K562 (cell line): ENCODE results near the gene ARHGAP30. TPM values are rescaled to one million over a fixed set of nuclear protein-coding genes. Genes with fewer than 3 reads are reported as not detected.

Experiments
- CEBPG ChIP-seq, 3 experiments: fragments of 200-800 bp in 1 of 3; sonication (Bioruptor generic) in 1 of 3; sonication (generic) in 1 of 3; formaldehyde crosslinking in 1 of 3; IDR thresholded peaks in 2 of 3; conservative IDR thresholded peaks in 1 of 3; 2 replicates each; pipeline versions ENCODE4 v1.6.1 to v1.8.0; 2016 to 2022; ENCODE audit warnings: missing compliant biosample characterization in 2 of 3, missing genetic modification characterization in 2 of 3, mild to moderate bottlenecking in 1 of 3, missing genetic modification reagents in 1 of 3
- CTBP1 ChIP-seq: fragments of 450-650 bp; IDR thresholded peaks from 2 replicates; pipeline ENCODE4 v1.6.1; 2016; ENCODE audit warnings: borderline replicate concordance
- DPF2 ChIP-seq: fragments of 450-650 bp; IDR thresholded peaks from 2 replicates; pipeline ENCODE4 v1.6.1; 2016
- FOS ChIP-seq: IDR thresholded peaks from 3 replicates; pipeline ENCODE4 v1.6.1; 2011; ENCODE audit not compliant: insufficient read length; ENCODE audit errors: extremely low read depth
- GTF3C2 ChIP-seq: IDR thresholded peaks from 3 replicates; pipeline ENCODE4 v1.6.1; 2011; ENCODE audit warnings: borderline replicate concordance, mild to moderate bottlenecking, moderate library complexity; ENCODE audit not compliant: insufficient read length; ENCODE audit errors: extremely low read depth
- JUND ChIP-seq, 2 experiments: IDR thresholded peaks; 2 replicates in 1 of 2; 3 replicates in 1 of 2; pipeline ENCODE4 v1.6.1; 2011; ENCODE audit warnings: borderline replicate concordance in 2 of 2, low read depth in 2 of 2, low read length in 2 of 2, improper control_type of control experiment in 1 of 2, missing biosample characterization in 1 of 2, missing genetic modification characterization in 1 of 2, missing genetic modification reagents in 1 of 2
- MTA3 ChIP-seq: fragments of 450-650 bp; formaldehyde crosslinking; IDR thresholded peaks from 2 replicates; pipeline ENCODE4 v1.6.1; 2017; ENCODE audit warnings: mild to moderate bottlenecking, borderline replicate concordance
- NR2C2 ChIP-seq, 2 experiments: fragments of 200-800 bp in 1 of 2; sonication (Bioruptor generic) in 1 of 2; sonication (generic) in 1 of 2; formaldehyde crosslinking in 1 of 2; IDR thresholded peaks; 2 replicates each; pipeline versions ENCODE4 v1.6.1 to v1.8.0; 2016 to 2022; ENCODE audit warnings: mild to moderate bottlenecking in 1 of 2, missing compliant biosample characterization in 1 of 2, missing genetic modification characterization in 1 of 2, missing genetic modification reagents in 1 of 2
- NRF1 ChIP-seq, 2 experiments: fragments of 450-650 bp; IDR thresholded peaks in 1 of 2; conservative IDR thresholded peaks in 1 of 2; 2 replicates each; pipeline ENCODE4 v1.6.1; 2014; ENCODE audit warnings: mild to moderate bottlenecking in 2 of 2
- SMAD3 ChIP-seq: fragments of 450-650 bp; formaldehyde crosslinking; conservative IDR thresholded peaks from 2 replicates; pipeline ENCODE4 v1.4.0; 2020; ENCODE audit warnings: mild to moderate bottlenecking
- SMARCA4 ChIP-seq: fragments of 450-650 bp; IDR thresholded peaks from 2 replicates; pipeline ENCODE4 v1.6.1; 2016
- SMC3 ChIP-seq: conservative IDR thresholded peaks from 2 replicates; pipeline ENCODE4 v1.6.1; 2011; ENCODE audit warnings: low read depth, low read length, improper control_type of control experiment; ENCODE audit not compliant: insufficient read depth
- SNAPC5 ChIP-seq: fragments of 250-450 bp; sonication (Bioruptor Pico); IDR thresholded peaks from 2 replicates; pipeline ENCODE4 v1.8.0; 2021; ENCODE audit warnings: moderate library complexity, mild to moderate bottlenecking, inconsistent platforms
- TOE1 ChIP-seq, 2 experiments: fragments of 450-650 bp in 1 of 2; sonication (generic) in 1 of 2; formaldehyde crosslinking in 1 of 2; IDR thresholded peaks; 2 replicates each; pipeline versions ENCODE4 v1.7.1 to v1.8.0; 2016 to 2022; ENCODE audit warnings: borderline replicate concordance in 2 of 2, mild to moderate bottlenecking in 2 of 2, antibody characterized with exemption in 1 of 2, inconsistent platforms in 1 of 2, low read depth in 1 of 2, missing genetic modification reagents in 1 of 2, moderate library complexity in 1 of 2
- ZNF175 ChIP-seq: fragments of 200-800 bp; sonication (Bioruptor generic); IDR thresholded peaks from 2 replicates; pipeline ENCODE4 v1.6.1; 2016; ENCODE audit warnings: low read depth, mild to moderate bottlenecking, missing genetic modification characterization, missing compliant biosample characterization
- ZNF347 ChIP-seq: fragments of 450-650 bp; formaldehyde crosslinking; IDR thresholded peaks from 2 replicates; pipeline ENCODE4 v1.4.0; 2020; ENCODE audit warnings: low read depth, mild to moderate bottlenecking, moderate library complexity
- ZNF695 ChIP-seq: fragments of 450-650 bp; formaldehyde crosslinking; IDR thresholded peaks from 2 replicates; pipeline ENCODE4 v1.4.0; 2020; ENCODE audit warnings: mild to moderate bottlenecking, moderate library complexity
- polyA plus RNA-seq, 8 experiments: library from polyadenylated mRNA; depleted of rRNA in 4 of 8; stranded (reverse) in 5 of 8; unstranded in 3 of 8; fragments of >200 nt; fragmentation: Nextera tagmentation in 2 of 8; fragmentation: Illumina TruSeq in 1 of 8; extraction: Ambion mirVana in 2 of 8; extraction: Trizol in 1 of 8; gene quantifications; 2 replicates each; pipeline versions ENCODE4 v1.2.1 to v1.2.3, GENCODE V29; 2011 to 2014; ENCODE audit warnings: inconsistent platforms in 1 of 8, missing spikeins in 1 of 8
- total RNA-seq, 7 experiments: library from RNA; depleted of rRNA in 6 of 7; stranded (reverse); fragments of >200 nt in 6 of 7; fragmentation: Illumina TruSeq in 2 of 7; extraction: Trizol in 2 of 7; gene quantifications; 2 replicates each; pipeline versions ENCODE4 v1.2.1 to v1.2.3, GENCODE V29; 2011 to 2021; ENCODE audit warnings: low replicate concordance in 1 of 7
- TF ChIP-seq, protein P1 (sequence below), 2 experiments: fragments of 450-650 bp in 1 of 2; sonication (generic) in 1 of 2; formaldehyde crosslinking in 1 of 2; IDR thresholded peaks in 1 of 2; conservative IDR thresholded peaks in 1 of 2; 2 replicates each; pipeline versions ENCODE4 v1.6.1 to v1.8.1; 2016 to 2023; ENCODE audit warnings: mild to moderate bottlenecking in 2 of 2, moderate library complexity in 2 of 2, inconsistent platforms in 1 of 2, missing genetic modification reagents in 1 of 2
- TF ChIP-seq, protein P2 (sequence below): fragments of 450-650 bp; IDR thresholded peaks from 2 replicates; pipeline ENCODE4 v1.6.1; 2016; ENCODE audit warnings: missing biosample characterization, missing genetic modification characterization

ARHGAP30 gene
- total and polyA plus RNA-seq, 9 of the 15 experiments (the other 6 are each of a cell fraction or from before 2014, with no cell fraction given), result 0.01 to 0.73 (median 0.12) TPM

DNA sequence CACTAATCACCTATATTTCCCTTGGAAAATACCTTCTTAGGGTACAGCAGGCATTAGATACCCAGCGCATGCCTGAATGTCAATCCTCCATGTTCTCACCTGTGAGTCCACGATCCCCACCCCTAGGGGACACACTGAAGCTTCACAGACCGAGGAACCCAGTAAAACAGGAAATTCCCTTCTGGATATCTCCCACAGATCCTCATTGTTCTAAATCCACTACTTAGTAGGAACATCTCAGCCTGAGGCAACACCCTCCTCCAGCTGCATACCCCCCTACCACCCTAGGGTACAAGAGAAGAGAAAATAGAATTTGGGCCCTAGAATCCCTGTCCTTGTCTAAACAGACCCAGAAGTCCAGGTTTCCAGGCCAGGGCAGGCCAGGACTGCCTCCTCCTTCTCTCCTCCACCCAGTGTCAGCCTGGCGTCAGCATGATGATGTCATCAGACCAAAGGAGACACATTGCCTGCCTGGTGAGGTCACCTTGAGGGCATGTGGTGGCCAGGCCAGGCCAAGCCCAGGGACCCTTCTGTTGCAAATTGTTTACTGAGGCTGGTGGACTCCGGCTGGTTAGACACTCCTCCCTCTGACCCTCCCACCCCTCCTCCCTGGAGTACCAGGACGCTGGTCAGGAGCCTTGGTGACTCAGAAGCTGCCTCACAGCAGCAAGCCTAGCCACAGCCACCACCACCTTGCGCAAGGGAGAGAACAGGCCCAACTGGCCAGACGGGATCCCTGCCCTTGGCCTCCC is 13.5 kb upstream of the ARHGAP30 start (continued):
- TF ChIP-seq SMC3, result no peak
- no peak; the same call in 1 of the 2 replicates for TF ChIP-seq NR2C2 (CRISPR knock-in tag; IDR thresholded peaks at IDR 0.05)
- TF ChIP-seq NR2C2 (tag; IDR thresholded peaks at IDR 0.05), result peak; percentile 40; the same call in 1 of the 2 replicates
- peak; percentile 84 for TF ChIP-seq JUND (IDR thresholded peaks at IDR 0.05; ENCODE audit: borderline replicate concordance, low read depth, low read length)
- TF ChIP-seq JUND (tag; IDR thresholded peaks at IDR 0.05; ENCODE audit: borderline replicate concordance, low read depth, low read length), result peak; percentile 89; the same call in 2 of the 3 replicates
- peak; percentile 43; the same call in 1 of the 2 replicates for TF ChIP-seq DPF2
- peak; percentile 93 for TF ChIP-seq CEBPG (CRISPR knock-in tag; IDR thresholded peaks at IDR 0.05)
- TF ChIP-seq CEBPG (tag; conservative IDR thresholded peaks at IDR 0.05 in 1 of 2, IDR thresholded peaks at IDR 0.05 in 1 of 2), result peak; percentile 86 to 88
- TF ChIP-seq MTA3, result peak; percentile 59; the same call in 1 of the 2 replicates
- no peak for TF ChIP-seq SNAPC5 (CRISPR knock-in tag)
- TF ChIP-seq, protein P1, sequence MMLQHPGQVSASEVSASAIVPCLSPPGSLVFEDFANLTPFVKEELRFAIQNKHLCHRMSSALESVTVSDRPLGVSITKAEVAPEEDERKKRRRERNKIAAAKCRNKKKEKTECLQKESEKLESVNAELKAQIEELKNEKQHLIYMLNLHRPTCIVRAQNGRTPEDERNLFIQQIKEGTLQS (IDR thresholded peaks at IDR 0.05), result peak; percentile 99
- TF ChIP-seq, protein P1 (CRISPR knock-in tag; conservative IDR thresholded peaks at IDR 0.05), result peak; percentile 92
- TF ChIP-seq SMARCA4, result peak; percentile 70
- 0 out of 2 replicates have a peak, but pooled peaks have one; percentile 15 for TF ChIP-seq ZNF175 (CRISPR knock-in tag)
- TF ChIP-seq FOS, result peak; percentile 3
- TF ChIP-seq CTBP1, result peak; percentile 46
- TF ChIP-seq GTF3C2, result no peak
- TF ChIP-seq, protein P2, sequence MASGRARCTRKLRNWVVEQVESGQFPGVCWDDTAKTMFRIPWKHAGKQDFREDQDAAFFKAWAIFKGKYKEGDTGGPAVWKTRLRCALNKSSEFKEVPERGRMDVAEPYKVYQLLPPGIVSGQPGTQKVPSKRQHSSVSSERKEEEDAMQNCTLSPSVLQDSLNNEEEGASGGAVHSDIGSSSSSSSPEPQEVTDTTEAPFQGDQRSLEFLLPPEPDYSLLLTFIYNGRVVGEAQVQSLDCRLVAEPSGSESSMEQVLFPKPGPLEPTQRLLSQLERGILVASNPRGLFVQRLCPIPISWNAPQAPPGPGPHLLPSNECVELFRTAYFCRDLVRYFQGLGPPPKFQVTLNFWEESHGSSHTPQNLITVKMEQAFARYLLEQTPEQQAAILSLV (tag), result 0 out of 2 replicates have a peak, but pooled peaks have one; percentile 50
- TF ChIP-seq TOE1 (IDR thresholded peaks at IDR 0.05; ENCODE audit: borderline replicate concordance), result peak; percentile 32; the same call in 1 of the 2 replicates
- no peak for TF ChIP-seq TOE1 (CRISPR knock-in tag; IDR thresholded peaks at IDR 0.05; ENCODE audit: borderline replicate concordance, low read depth)
- TF ChIP-seq SMAD3, result no peak
- TF ChIP-seq NRF1 (conservative IDR thresholded peaks at IDR 0.05 in 1 of 2, IDR thresholded peaks at IDR 0.05 in 1 of 2), result peak; percentile 74 to 77
- no peak for TF ChIP-seq ZNF695 (CRISPR knock-in tag)
- no peak for TF ChIP-seq ZNF347 (CRISPR knock-in tag)
